Measurements from ENCODE around the gene C1QL3.

C1QL3 gene

DNA sequence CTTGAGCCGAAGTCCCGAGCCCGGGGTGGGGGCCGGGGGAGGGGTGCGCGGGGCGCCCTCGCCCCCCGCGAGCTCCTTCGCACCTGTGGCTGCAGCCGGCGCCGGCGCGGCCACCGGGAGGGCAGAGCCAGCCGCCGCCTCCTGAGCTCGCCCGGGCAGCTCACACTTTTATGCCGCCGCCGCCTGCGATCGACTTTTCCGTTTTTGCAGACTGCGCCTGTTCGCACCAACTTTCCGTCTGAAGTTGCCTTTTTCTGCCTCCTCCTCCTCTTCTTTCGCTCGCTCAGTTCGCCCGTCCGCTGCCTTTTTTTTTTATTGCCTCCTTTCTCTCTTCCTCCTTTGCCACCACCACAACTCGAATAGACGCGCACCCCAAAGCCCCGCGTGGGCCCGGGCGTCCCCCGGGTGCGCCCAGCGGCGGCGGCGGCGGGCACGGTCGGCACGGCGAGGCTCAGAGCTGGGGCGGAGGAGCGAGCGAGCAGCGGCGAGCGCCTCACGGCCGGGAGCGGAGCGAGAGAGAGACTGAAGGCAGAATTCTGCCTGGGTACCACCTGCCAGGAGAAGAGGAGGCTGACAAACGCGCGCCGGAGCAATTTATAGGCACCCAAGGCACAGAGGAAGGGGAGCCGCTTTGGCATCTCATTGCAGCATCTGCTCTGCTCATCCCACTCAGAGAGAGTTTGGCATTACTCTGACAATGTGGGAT lies at the start of gene C1QL3:
Gene C1QL3 (minus strand): TSS at position 569 of the 706 bp plus-strand sequence. CDS start 814 bp downstream, outside the sequence.
- TF ChIP-seq, protein P1, sequence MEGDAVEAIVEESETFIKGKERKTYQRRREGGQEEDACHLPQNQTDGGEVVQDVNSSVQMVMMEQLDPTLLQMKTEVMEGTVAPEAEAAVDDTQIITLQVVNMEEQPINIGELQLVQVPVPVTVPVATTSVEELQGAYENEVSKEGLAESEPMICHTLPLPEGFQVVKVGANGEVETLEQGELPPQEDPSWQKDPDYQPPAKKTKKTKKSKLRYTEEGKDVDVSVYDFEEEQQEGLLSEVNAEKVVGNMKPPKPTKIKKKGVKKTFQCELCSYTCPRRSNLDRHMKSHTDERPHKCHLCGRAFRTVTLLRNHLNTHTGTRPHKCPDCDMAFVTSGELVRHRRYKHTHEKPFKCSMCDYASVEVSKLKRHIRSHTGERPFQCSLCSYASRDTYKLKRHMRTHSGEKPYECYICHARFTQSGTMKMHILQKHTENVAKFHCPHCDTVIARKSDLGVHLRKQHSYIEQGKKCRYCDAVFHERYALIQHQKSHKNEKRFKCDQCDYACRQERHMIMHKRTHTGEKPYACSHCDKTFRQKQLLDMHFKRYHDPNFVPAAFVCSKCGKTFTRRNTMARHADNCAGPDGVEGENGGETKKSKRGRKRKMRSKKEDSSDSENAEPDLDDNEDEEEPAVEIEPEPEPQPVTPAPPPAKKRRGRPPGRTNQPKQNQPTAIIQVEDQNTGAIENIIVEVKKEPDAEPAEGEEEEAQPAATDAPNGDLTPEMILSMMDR (conservative IDR thresholded peaks at IDR 0.05): no peak
- TF ChIP-seq ZFX (IDR thresholded peaks at IDR 0.05): no peak
- H3K27ac ChIP-seq: no peak within 1 kb of the TSS

DNA sequence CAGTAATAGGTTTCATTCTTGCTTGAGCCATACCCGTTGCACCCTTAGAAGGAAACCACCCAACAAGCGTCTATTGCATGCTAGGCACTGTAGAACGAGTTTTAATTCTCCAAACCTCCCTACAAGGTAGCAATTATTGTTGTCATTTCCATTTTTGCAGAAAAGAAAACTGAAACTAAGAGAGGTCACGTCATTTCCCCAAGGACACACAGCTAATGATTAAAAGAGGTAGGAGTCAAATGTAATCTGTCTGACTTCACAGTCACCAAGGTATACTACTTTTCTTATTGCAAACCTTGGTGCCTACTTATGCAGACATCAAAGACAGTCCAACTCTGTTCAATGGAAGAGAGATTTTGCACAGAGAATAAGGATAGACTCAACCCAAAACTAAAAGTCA lies 49.1 kb upstream of the C1QL3 start:
- no peak for TF ChIP-seq ZFX (IDR thresholded peaks at IDR 0.05)
- TF ChIP-seq, protein P1 (conservative IDR thresholded peaks at IDR 0.05): no peak
- no peak overlapping the region for H3K27ac ChIP-seq

DNA sequence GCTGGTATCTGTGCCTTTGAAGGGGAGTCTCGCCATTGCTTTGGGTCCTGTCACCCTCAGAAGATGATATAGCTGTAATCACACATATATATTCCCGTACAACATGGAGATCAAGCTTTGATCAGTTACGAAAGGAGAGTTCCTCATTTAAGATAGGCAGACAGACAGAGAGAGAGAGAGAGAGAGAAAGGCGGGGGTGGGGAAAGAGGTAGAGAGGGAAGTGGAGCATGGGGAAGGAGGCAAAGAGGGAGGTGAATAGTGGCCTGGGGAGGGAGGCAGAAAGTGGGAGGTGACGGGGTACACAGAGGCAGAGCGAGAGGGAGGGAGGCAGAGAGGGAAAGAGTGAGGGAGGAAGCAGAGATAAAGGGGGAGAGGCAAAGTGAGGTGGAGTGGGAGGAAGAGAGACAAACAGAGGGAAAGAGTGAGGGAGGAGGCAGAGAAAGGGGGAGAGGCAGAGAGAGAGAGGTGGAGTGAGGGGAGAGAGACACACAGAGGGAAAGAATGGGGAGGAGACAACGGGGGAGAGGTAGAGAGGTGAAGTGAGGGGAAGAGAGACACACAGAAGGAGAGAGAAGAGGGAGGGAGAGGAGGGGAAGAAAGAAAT lies 44.6 kb upstream of the C1QL3 start:
- H3K27ac ChIP-seq: no peak overlapping the region
- no peak for TF ChIP-seq ZFX (IDR thresholded peaks at IDR 0.05)
- TF ChIP-seq, protein P1 (conservative IDR thresholded peaks at IDR 0.05): no peak

DNA sequence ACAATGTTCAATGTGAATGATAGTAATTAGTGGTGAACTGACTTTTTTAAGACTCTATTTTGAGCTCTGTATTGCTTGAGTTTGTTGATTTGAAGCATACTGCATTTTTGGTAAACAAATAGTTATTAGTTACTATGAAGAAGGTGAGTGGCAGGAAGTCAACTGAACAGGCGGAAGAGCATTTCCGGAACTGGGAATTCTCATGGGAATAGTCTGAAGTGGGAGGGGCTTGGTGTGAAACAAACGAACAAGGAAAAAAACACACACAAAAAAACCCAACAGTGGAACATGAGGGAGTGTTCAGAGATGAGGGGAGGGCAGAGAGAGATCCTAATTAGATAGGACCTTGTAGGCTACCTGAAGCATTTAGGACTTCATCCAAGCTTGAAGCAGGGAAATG lies 43.9 kb upstream of the C1QL3 start:
- no peak overlapping the region for H3K27ac ChIP-seq
- no peak for TF ChIP-seq ZFX (IDR thresholded peaks at IDR 0.05)
- TF ChIP-seq, protein P1 (conservative IDR thresholded peaks at IDR 0.05): no peak

DNA sequence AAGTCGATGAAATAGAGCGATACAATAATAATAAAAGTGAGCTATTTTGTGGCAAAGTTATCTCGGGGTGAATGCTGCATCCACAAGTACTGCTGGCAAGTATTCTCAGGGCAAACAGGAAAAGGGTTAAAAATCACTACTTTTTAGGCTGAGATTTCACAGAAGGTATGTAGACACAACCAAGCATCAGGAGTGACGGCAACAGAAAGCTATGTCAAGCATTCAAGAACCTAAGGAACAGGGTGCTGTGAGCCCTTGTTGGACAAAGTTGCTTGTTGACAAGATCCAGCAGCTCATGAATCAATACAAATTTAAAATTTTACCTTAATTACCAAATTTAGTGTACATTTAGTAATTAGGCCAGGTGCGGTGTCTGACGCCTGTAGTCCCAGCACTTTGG lies 41.2 kb upstream of the C1QL3 start:
- no peak for TF ChIP-seq ZFX (IDR thresholded peaks at IDR 0.05)
- TF ChIP-seq, protein P1 (conservative IDR thresholded peaks at IDR 0.05): no peak
- no peak overlapping the region for H3K27ac ChIP-seq

DNA sequence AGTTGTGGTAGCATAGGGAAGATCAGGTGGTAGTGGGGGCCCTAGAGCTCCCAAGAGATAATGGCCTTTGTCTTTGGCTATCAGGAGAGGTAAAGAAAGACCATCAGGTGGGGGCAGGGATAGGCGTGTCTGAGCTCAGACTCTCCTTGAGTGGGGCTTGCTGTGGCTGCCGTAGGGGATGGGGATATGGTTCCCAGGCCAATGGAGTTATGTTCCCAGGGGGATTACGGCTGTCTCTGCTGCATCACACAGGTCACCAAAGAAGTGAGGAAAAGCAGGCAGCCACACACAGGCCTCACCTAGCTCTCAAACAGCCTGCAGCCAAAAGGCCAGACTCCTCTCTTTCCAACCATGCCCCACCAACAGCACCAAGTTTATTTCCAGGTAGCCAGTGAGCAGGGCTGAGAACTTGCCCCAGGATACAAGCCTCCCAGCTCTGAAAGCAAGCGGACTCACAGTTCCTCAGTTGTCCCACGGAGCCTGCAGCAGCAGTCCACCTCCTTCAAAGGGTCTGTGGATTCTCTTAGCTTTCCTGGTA lies 37.6 kb upstream of the C1QL3 start:
- TF ChIP-seq, protein P1 (conservative IDR thresholded peaks at IDR 0.05): no peak
- H3K27ac ChIP-seq: no peak overlapping the region

DNA sequence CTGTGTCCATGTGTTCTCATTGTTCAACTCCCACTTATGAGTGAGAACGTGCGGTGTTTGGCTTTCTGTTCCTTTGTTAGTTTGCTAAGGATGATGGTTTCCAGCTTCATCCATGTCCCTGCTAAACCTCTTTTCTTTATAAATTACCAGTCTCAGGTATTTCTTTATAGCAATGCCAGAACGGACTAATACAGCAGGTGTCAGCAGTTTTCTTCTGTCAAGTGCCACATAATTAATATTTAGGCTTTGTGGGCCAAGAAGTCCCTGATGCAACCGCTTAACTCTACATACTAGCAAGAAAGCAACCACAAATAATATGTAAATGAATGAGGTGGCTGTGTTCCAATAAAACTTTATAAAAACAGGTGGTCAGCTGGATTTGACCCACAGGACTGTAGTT lies 26.3 kb upstream of the C1QL3 start:
- TF ChIP-seq, protein P1 (conservative IDR thresholded peaks at IDR 0.05): no peak
- TF ChIP-seq ZFX (IDR thresholded peaks at IDR 0.05): no peak
- H3K27ac ChIP-seq: no peak overlapping the region
